ENCODE data around the gene SLC46A2.

DNA sequence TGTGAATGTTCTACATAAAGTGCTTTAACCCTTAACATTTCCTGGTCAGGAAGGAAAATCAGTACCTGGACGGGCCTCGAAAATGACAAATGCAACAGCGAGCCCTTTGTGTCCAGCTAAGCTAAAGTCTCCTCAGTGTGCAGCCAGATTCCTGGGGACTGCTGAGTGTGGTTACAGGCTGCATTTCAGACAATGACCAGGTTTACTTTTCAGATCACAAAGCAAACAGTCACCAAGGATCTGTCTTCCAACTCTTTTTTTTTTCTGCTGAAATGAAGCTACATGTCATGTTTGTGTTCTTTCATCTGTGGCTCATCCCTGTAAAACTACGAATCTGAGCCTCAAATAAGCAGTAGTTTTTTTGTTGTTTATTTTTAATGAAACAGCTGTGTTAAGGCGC is 20.8 kb downstream of the SLC46A2 start:
- no peak for TF ChIP-seq EP300 (IDR thresholded peaks at IDR 0.05)
- no peak for TF ChIP-seq POLR2A (IDR thresholded peaks at IDR 0.05)
- TF ChIP-seq, protein P1, sequence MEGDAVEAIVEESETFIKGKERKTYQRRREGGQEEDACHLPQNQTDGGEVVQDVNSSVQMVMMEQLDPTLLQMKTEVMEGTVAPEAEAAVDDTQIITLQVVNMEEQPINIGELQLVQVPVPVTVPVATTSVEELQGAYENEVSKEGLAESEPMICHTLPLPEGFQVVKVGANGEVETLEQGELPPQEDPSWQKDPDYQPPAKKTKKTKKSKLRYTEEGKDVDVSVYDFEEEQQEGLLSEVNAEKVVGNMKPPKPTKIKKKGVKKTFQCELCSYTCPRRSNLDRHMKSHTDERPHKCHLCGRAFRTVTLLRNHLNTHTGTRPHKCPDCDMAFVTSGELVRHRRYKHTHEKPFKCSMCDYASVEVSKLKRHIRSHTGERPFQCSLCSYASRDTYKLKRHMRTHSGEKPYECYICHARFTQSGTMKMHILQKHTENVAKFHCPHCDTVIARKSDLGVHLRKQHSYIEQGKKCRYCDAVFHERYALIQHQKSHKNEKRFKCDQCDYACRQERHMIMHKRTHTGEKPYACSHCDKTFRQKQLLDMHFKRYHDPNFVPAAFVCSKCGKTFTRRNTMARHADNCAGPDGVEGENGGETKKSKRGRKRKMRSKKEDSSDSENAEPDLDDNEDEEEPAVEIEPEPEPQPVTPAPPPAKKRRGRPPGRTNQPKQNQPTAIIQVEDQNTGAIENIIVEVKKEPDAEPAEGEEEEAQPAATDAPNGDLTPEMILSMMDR (IDR thresholded peaks at IDR 0.05), result no peak
- TF ChIP-seq POLR2AphosphoS5 (IDR thresholded peaks at IDR 0.05), result no peak
